ENCODE measurements around the gene SDR9C7. TPM values are rescaled to one million over a fixed set of nuclear protein-coding genes. Genes with fewer than 3 reads are reported as not detected.

SDR9C7 gene
- total RNA-seq, 4 donors from 2014 or later: 6.2 to 75.6 (median 51.1) TPM

- no peak overlapping the region for H3K4me3 ChIP-seq
- H3K36me3 ChIP-seq: no peaks in the 10 kb centered on the region
- TF ChIP-seq CTCF (IDR thresholded peaks at IDR 0.05) (no peak), POLR2A (IDR thresholded peaks at IDR 0.05) (no peak)
- no peak for DNase-seq (ENCODE audit: low spot score in 2 of 2)
- H3K27ac ChIP-seq: no peak overlapping the region
- H3K4me1 ChIP-seq: peaks cover 11% of the 10 kb centered on the region
- H3K9me3 ChIP-seq: peaks cover 6% of the 10 kb centered on the region
- 97% methylated on average over 6 of the region's 6 CpGs for WGBS
- no peaks in the 10 kb centered on the region for H3K27me3 ChIP-seq
These were observed 20.1 kb upstream of the SDR9C7 start for GRCh38 chr12:56954057-56954957.

- 44% methylated on average over 1 of the region's 1 CpG for whole genome bisulfite sequencing
These were observed 19.1 kb upstream of the SDR9C7 start for GRCh38 chr12:56953314-56953713.

GRCh38 chr12:56951582-56952339 lies 17.6 kb upstream of the SDR9C7 start:
- WGBS: 94% methylated on average over 10 of the region's 11 CpGs
- no peak for DNase-seq (ENCODE audit: low spot score in 2 of 2)
- Histone ChIP-seq H3K9me3 (no peaks in the 10 kb centered on the region), H3K27me3 (no peaks in the 10 kb centered on the region), H3K4me1 (no peaks in the 10 kb centered on the region), H3K36me3 (no peaks in the 10 kb centered on the region), H3K4me3 (no peak overlapping the region), H3K27ac (no peak overlapping the region)
- TF ChIP-seq POLR2AphosphoS5 (IDR thresholded peaks at IDR 0.05) (no peak), EP300 (IDR thresholded peaks at IDR 0.05) (no peak), CTCF (IDR thresholded peaks at IDR 0.05) (no peak)

More at GRCh38 chr12:56953314-56953713, 19.1 kb upstream of the SDR9C7 start:
- Histone ChIP-seq H3K27me3 (no peaks in the 10 kb centered on the region), H3K27ac (no peak overlapping the region), H3K36me3 (no peaks in the 10 kb centered on the region), H3K4me3 (no peak overlapping the region), H3K4me1 (peaks cover 11% of the 10 kb centered on the region), H3K9me3 (peaks cover 3% of the 10 kb centered on the region)
- DNase-seq (ENCODE audit: low spot score in 2 of 2): no peak
- TF ChIP-seq CTCF (IDR thresholded peaks at IDR 0.05) (no peak), EP300 (IDR thresholded peaks at IDR 0.05) (no peak), POLR2A (IDR thresholded peaks at IDR 0.05) (no peak), POLR2AphosphoS5 (IDR thresholded peaks at IDR 0.05) (no peak)

GRCh38 chr12:56948881-56949280 lies 14.7 kb upstream of the SDR9C7 start:
- H3K4me1 ChIP-seq: no peaks in the 10 kb centered on the region
- WGBS: 100% methylated on average over 1 of the region's 2 CpGs
- TF ChIP-seq CTCF (IDR thresholded peaks at IDR 0.05) (no peak), POLR2A (IDR thresholded peaks at IDR 0.05) (no peak), POLR2AphosphoS5 (IDR thresholded peaks at IDR 0.05) (no peak), EP300 (IDR thresholded peaks at IDR 0.05) (no peak)
- no peaks in the 10 kb centered on the region for H3K27me3 ChIP-seq
- no peaks in the 10 kb centered on the region for H3K36me3 ChIP-seq
- H3K4me3 ChIP-seq: no peak overlapping the region
- no peaks in the 10 kb centered on the region for H3K9me3 ChIP-seq
- DNase-seq (ENCODE audit: low spot score in 2 of 2): no peak
- H3K27ac ChIP-seq: no peak overlapping the region

GRCh38 chr12:56948457-56948777 lies 14.2 kb upstream of the SDR9C7 start:
- TF ChIP-seq POLR2A (IDR thresholded peaks at IDR 0.05): no peak
- TF ChIP-seq EP300 (IDR thresholded peaks at IDR 0.05): no peak
- TF ChIP-seq CTCF (IDR thresholded peaks at IDR 0.05): no peak
- no peak for TF ChIP-seq POLR2AphosphoS5 (IDR thresholded peaks at IDR 0.05)
- no peak for DNase-seq (ENCODE audit: low spot score in 2 of 2)
- no peaks in the 10 kb centered on the region for H3K4me1 ChIP-seq
- H3K36me3 ChIP-seq: no peaks in the 10 kb centered on the region
- H3K9me3 ChIP-seq: no peaks in the 10 kb centered on the region
- no peak overlapping the region for H3K27ac ChIP-seq
- H3K4me3 ChIP-seq: no peak overlapping the region
- H3K27me3 ChIP-seq: no peaks in the 10 kb centered on the region
